ENCODE measurements around the gene RBFOX2.

GRCh38 chr22:35695202-35695601 lies 333.4 kb downstream of the RBFOX2 start:
- TF ChIP-seq CTCF (IDR thresholded peaks at IDR 0.05), result no peak
- TF ChIP-seq POLR2A (IDR thresholded peaks at IDR 0.05), result no peak
- no peak for TF ChIP-seq POLR2AphosphoS5 (IDR thresholded peaks at IDR 0.05)
- no peak for TF ChIP-seq EP300 (IDR thresholded peaks at IDR 0.05)
